Adrenal gland (tissue), 5 donors: ENCODE measurements around the gene PRDM12.

Source experiments
- CTCF ChIP-seq, 6 experiments: fragments of 450-650 bp in 4 of 6; fragments of 200-600 bp in 2 of 6; sonication (generic) in 1 of 6; IDR thresholded peaks; 1 replicate in 5 of 6; 2 replicates in 1 of 6; pipeline versions ENCODE4 v1.5.1 to v1.8.0; 2016 to 2021; ENCODE audit warnings: antibody characterized with exemption in 6 of 6, mild to moderate bottlenecking in 2 of 6, moderate library complexity in 1 of 6
- POLR2A ChIP-seq, 2 donors: fragments of 450-650 bp; IDR thresholded peaks; one replicate each; pipeline ENCODE4 v1.6.1; 2017; ENCODE audit warnings: antibody characterized with exemption in 2 of 2, mild to moderate bottlenecking in 2 of 2, moderate library complexity in 1 of 2
- donor health status: DM: no; HTN: no; CAD: no.

- TF ChIP-seq CTCF (IDR thresholded peaks at IDR 0.05) (no peak), POLR2A (IDR thresholded peaks at IDR 0.05) (no peak)
These were observed 3.5 kb upstream of the PRDM12 start for GRCh38 chr9:130660683-130661450.
